Karpas-422 (cell line): Measurements from ENCODE around the gene DNAH2. TPM values are rescaled to one million over a fixed set of nuclear protein-coding genes. Genes with fewer than 3 reads are reported as not detected.
A peak's percentile ranks its signal among the peaks of the same experiment; 100 is the strongest.

Source experiments
- DNase-seq: peaks from one replicate; pipeline ENCODE4 v3.0.0-alpha.2; 2015
- H2AFZ ChIP-seq: fragments of 200-600 bp; sonication (generic); 2 replicates; pipeline ENCODE4 v1.6.1; 2014; ENCODE audit warnings: antibody characterized with exemption, low read length, mixed read lengths
- H3K27ac ChIP-seq: fragments of 200-600 bp; sonication (generic); 2 replicates; pipeline ENCODE4 v1.5.1; 2014; ENCODE audit warnings: mild to moderate bottlenecking, low read length, moderate library complexity
- H3K27me3 ChIP-seq: fragments of 200-600 bp; sonication (generic); 2 replicates; pipeline ENCODE4 v1.6.1; 2014; ENCODE audit warnings: low read length, mixed read lengths
- H3K36me3 ChIP-seq: fragments of 200-600 bp; sonication (generic); 2 replicates; pipeline ENCODE4 v1.6.1; 2014; ENCODE audit warnings: low read length, mixed read lengths; ENCODE audit not compliant: insufficient read depth
- H3K4me1 ChIP-seq: fragments of 200-600 bp; sonication (generic); 2 replicates; pipeline ENCODE4 v1.6.1; 2014; ENCODE audit warnings: mild to moderate bottlenecking, low read length, mixed read lengths
- H3K4me2 ChIP-seq: fragments of 200-600 bp; sonication (generic); 2 replicates; pipeline ENCODE4 v1.6.1; 2014; ENCODE audit warnings: low read length, low read depth, mild to moderate bottlenecking; ENCODE audit not compliant: poor library complexity, severe bottlenecking
- H3K4me3 ChIP-seq: fragments of 200-600 bp; sonication (generic); 2 replicates; pipeline ENCODE4 v1.5.1; 2014; ENCODE audit warnings: mild to moderate bottlenecking, antibody characterized with exemption, low read length, mixed read lengths
- H3K79me2 ChIP-seq: fragments of 200-600 bp; sonication (generic); 2 replicates; pipeline ENCODE4 v1.6.1; 2014; ENCODE audit warnings: mild to moderate bottlenecking, low read length, mixed read lengths
- H3K9ac ChIP-seq: fragments of 200-600 bp; sonication (generic); 2 replicates; pipeline ENCODE4 v1.6.0; 2014; ENCODE audit warnings: low read length
- H3K9me2 ChIP-seq: fragments of 200-600 bp; sonication (generic), shearing (Covaris generic); replicated peaks from 2 replicates; pipeline ENCODE4 v1.6.0; 2014; ENCODE audit warnings: mild to moderate bottlenecking, low read length, moderate library complexity; ENCODE audit not compliant: insufficient read depth
- H3K9me3 ChIP-seq: fragments of 300-700, 200-600 bp; sonication (generic); 2 replicates; pipeline ENCODE4 v1.6.1; 2014; ENCODE audit warnings: low read length, mixed read lengths
- H4K20me1 ChIP-seq: fragments of 200-600 bp; sonication (generic); 2 replicates; pipeline ENCODE4 v1.6.1; 2014; ENCODE audit warnings: mild to moderate bottlenecking, antibody characterized with exemption, low read length, low read depth; ENCODE audit not compliant: insufficient read depth
- total RNA-seq: library from RNA; depleted of rRNA; stranded (reverse); fragments of >200 nt; shearing (Covaris generic); gene quantifications from 2 replicates; pipeline ENCODE4 v1.2.3, GENCODE V29; 2014; ENCODE audit warnings: low replicate concordance; rRNA removed

DNAH2 gene
- total RNA-seq, 1 experiment from 2014 or later, result not detected

DNA sequence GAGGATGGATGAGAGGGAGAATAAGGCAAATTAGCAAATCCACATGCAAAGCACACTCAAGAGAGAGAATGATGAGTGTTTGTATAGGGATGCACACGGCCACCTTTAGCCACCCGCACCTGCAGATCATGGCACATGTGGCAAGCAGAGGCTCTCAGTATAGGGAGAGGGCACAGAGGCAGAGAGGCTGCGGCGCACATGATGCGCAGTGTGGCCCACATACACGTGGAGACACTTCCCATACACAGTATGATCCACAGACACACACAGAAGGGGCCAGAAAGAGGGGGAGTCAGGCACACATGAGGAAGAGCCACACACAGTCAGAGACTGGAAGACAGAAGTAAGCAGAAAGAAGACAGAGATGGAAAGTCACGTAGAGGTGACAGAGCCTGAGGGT, 164.5 kb downstream of the DNAH2 start:
- Histone ChIP-seq H3K4me2 (peak overlapping the region; percentile 88), H3K36me3 (peaks cover 6% of the 10 kb centered on the region; the same call in 1 of the 2 replicates)

DNA sequence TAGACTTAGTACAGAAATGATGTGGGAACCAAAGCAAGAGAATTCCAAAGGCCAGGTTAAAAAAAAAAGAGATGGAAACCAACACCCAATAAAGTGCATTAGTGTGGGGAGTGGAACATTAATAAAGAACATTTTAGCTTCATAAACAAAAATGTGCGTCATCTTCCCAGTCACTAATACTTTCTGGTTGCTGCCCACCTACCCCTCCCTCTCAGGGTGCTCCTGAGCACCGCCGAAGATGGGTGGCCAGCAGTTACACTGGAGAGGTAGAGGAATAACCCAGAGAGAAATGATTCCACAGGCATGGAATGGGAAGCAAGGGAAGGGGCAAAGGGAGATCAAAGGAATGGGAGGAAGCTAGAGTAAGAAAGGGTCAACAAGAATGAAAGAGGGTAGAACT, 165.1 kb downstream of the DNAH2 start:
- peaks cover 67% of the 10 kb centered on the region for H3K4me1 ChIP-seq
- H3K36me3 ChIP-seq, result peaks cover 3% of the 10 kb centered on the region; the same call in 1 of the 2 replicates
- no peaks in the 10 kb centered on the region for H3K9me2 ChIP-seq
- peak overlapping the region; percentile 84 for H3K9ac ChIP-seq
- H3K9me3 ChIP-seq, result no peaks in the 10 kb centered on the region
- peak overlapping the region; percentile 99 for H3K27ac ChIP-seq
- peak overlapping the region; percentile 88 for H3K4me2 ChIP-seq
- H4K20me1 ChIP-seq, result peaks cover 11% of the 10 kb centered on the region; the same call in 1 of the 2 replicates
- no peak overlapping the region for H2AFZ ChIP-seq
- H3K4me3 ChIP-seq, result peak overlapping the region; percentile 61
- H3K79me2 ChIP-seq, result peaks cover 32% of the 10 kb centered on the region
- no peaks in the 10 kb centered on the region for H3K27me3 ChIP-seq
- DNase-seq, result peak; percentile 59

More for the DNA sequence above, 164.5 kb downstream of the DNAH2 start:
- H2AFZ ChIP-seq, result no peak overlapping the region
- no peaks in the 10 kb centered on the region for H3K9me3 ChIP-seq
- H3K4me3 ChIP-seq, result peak overlapping the region; percentile 61
- peaks cover 10% of the 10 kb centered on the region; the same call in 1 of the 2 replicates for H4K20me1 ChIP-seq
- peak; percentile 93 for DNase-seq
- peaks cover 65% of the 10 kb centered on the region for H3K4me1 ChIP-seq
- peak overlapping the region; percentile 84 for H3K9ac ChIP-seq
- no peaks in the 10 kb centered on the region for H3K9me2 ChIP-seq
- H3K27ac ChIP-seq, result peak overlapping the region; percentile 99
- peaks cover 29% of the 10 kb centered on the region for H3K79me2 ChIP-seq
- H3K27me3 ChIP-seq, result no peaks in the 10 kb centered on the region

Other genes starting within 250 kb of the DNAH2 start
- gene ZBTB4, start 238.1 kb upstream of the DNAH2 start, total RNA-seq, result 5.5 and 7.2 TPM in 2 replicates
- gene SLC35G6, start 236.3 kb upstream of the DNAH2 start, total RNA-seq, result not detected in 2 replicates
- gene POLR2A, start 233.4 kb upstream of the DNAH2 start, total RNA-seq, result 78.8 and 169 TPM in 2 replicates
- gene TNFSF12, start 168.7 kb upstream of the DNAH2 start, total RNA-seq, result not detected in 2 replicates
- gene TNFSF13, start 159.0 kb upstream of the DNAH2 start, total RNA-seq, result 0.90 and 4.0 TPM in 2 replicates
- 62.8 and 96.1 TPM in 2 replicates for gene SENP3, start 155.8 kb upstream of the DNAH2 start, total RNA-seq
- gene CD68, start 138.1 kb upstream of the DNAH2 start, total RNA-seq, result 3.8 and 6.0 TPM in 2 replicates
- gene MPDU1, start 133.9 kb upstream of the DNAH2 start, total RNA-seq, result 25.4 and 27.0 TPM in 2 replicates
- gene SOX15, start 127.7 kb upstream of the DNAH2 start, total RNA-seq, result 1.2 and 1.6 TPM in 2 replicates
- gene FXR2, start 102.8 kb upstream of the DNAH2 start, total RNA-seq, result 40.5 and 42.3 TPM in 2 replicates
- 36.0 and 55.0 TPM in 2 replicates for gene SAT2, start 89.9 kb upstream of the DNAH2 start, total RNA-seq
- gene SHBG, start 87.6 kb upstream of the DNAH2 start, total RNA-seq, result 0.58 and 1.2 TPM in 2 replicates
- not detected in 2 replicates for gene ATP1B2, start 66.8 kb upstream of the DNAH2 start, total RNA-seq
- gene TP53, start 30.3 kb upstream of the DNAH2 start, total RNA-seq, result 11.0 and 14.0 TPM in 2 replicates
- 10.4 and 19.0 TPM in 2 replicates for gene WRAP53, start 29.3 kb upstream of the DNAH2 start, total RNA-seq
- gene EFNB3, start 12.5 kb upstream of the DNAH2 start, total RNA-seq, result not detected in 2 replicates
- gene KDM6B, start 116.5 kb downstream of the DNAH2 start, total RNA-seq, result 11.9 and 34.6 TPM in 2 replicates
- 0.69 and 1.4 TPM in 2 replicates for gene TMEM88, start 137.3 kb downstream of the DNAH2 start, total RNA-seq
- 313 and 321 TPM in 2 replicates for gene NAA38, start 139.8 kb downstream of the DNAH2 start, total RNA-seq
- 8.5 and 10.9 TPM in 2 replicates for gene CYB5D1, start 140.3 kb downstream of the DNAH2 start, total RNA-seq
- 191 and 346 TPM in 2 replicates for gene CHD3, start 171.0 kb downstream of the DNAH2 start, total RNA-seq
- gene RNF227, start 198.5 kb downstream of the DNAH2 start, total RNA-seq, result 2.1 and 3.5 TPM in 2 replicates
- gene KCNAB3, start 212.1 kb downstream of the DNAH2 start, total RNA-seq, result 5.6 and 10.0 TPM in 2 replicates
- 54.4 and 60.8 TPM in 2 replicates for gene TRAPPC1, start 214.2 kb downstream of the DNAH2 start, total RNA-seq
- 14.6 and 28.5 TPM in 2 replicates for gene CNTROB, start 214.5 kb downstream of the DNAH2 start, total RNA-seq